GM19351 (cell line): ENCODE measurements around the gene FAM174C.
"Not testable (repeated sequence)": the region's sequence is repeated elsewhere in the genome, so short reads cannot be mapped to it uniquely, and the experiment has no call there.

Source experiments
- ATAC-seq: cut with Tn5 transposase; IDR thresholded peaks from one replicate; pipeline ENCODE4 v1.9.1; 2021; ENCODE audit warnings: mild to moderate bottlenecking, moderate library complexity; ENCODE audit not compliant: unreplicated experiment

The FAM174C gene

GRCh38 chr19:1316466-1316865 is 41.1 kb downstream of the FAM174C start:
- ATAC-seq, result no peak

DNA sequence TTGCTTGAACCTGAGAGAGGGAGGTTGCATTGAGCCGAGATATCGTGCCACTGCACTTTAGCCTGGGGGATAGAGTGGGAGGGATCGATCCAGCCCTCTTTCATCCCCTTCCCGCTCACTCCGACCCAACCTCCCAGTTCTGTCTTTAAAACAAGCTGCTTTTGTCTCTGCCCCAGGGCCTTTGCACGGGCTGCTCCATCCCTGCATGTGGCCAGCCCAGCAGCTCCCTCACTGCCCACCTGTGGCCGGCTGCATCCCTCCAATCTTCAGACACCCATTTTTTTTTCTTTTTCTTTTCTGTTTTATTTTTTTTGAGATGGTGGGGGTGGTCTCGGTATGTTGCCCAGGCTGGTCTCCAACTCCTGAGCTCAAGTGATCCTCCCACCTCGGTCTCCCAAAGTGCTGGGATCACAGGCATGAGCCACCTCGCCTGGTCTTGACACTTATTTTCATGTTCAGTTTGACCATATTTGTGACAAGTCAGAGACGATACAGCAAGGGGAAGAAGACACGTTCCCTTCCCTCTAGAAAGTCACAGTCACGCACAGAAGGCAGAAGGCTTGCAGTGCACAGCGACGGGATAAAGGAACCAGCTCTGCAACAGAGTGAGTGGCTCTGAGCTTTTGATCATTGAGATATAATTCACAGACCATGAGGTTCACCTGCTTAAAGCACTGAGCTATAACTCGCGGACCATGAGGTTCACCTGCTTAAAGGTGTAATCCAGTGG is 42.1 kb downstream of the FAM174C start:
- ATAC-seq, result no peak

DNA sequence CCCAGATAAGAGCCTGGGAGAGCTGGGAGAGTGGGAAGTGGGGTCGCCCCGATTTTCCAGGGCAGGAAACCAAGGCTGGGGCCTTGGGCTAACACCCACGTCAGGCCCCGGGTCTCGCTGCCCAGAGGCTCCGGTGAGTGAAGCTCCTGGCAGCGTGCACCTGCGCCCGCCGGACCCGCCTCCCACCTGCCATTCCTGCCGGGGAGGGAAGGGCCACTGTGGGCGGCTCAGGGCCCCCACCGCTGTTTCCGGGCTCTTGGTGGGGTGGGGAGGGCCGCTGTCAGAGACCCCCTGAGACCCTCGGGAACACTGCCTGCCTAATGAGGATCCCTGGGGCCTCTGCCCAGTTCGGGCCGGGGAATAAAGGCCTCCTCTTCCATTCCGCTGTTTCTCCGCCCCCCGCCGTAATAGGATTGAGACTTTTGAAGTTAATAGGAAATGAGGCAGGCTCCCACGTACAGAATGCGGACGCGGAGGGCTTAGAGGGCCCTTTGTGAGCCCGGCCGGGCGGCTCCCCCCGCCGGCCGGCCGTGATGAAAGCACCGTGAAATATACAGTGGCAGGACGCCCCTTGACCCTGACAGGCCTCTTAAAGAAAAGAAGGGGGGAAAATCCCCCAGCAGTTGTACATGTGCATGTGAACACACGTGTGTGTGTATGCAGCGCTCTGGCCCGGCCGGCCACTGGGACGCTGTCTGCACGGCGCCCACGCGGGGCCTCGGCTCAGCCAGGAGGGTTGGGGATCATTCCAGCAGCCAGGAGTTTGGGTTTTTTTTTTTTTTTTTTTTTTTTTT is 43.5 kb downstream of the FAM174C start:
- ATAC-seq, result no peak

GRCh38 chr19:1320282-1320650 is 44.9 kb downstream of the FAM174C start:
- ATAC-seq, result not testable (repeated sequence)

- no peak for ATAC-seq
Measured at GRCh38 chr19:1321539-1321938, 46.2 kb downstream of the FAM174C start.

- ATAC-seq, result no peak
Measured at GRCh38 chr19:1322198-1322981, 47.1 kb downstream of the FAM174C start.

DNA sequence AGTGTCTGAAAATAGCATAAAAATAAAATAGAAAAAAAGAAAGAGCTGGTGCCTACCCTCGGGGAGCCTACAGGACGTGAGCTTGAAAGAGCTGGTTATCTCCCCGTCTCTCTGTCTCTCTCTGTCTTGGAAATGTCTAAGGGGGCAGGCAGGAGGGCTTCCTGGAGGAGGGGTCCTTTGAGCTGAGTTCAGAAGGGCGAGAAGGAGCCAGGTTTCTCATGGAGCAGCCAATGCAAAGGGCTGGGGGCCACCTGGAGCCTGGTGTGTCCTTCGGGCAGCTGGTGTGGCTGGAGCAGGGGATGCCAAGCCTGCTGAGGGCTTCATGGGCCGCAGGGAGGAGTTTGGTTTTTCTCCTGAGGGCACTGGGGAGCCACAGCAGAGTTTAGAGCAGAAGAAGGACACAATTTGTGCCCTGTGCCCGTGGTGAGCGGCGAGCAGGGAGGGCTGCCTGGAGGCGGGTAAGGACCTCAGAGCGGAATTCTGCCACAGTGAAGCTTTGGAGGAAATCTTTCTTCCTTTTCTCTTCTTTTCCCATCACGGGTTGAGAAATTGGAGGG is 49.0 kb downstream of the FAM174C start:
- ATAC-seq, result no peak

DNA sequence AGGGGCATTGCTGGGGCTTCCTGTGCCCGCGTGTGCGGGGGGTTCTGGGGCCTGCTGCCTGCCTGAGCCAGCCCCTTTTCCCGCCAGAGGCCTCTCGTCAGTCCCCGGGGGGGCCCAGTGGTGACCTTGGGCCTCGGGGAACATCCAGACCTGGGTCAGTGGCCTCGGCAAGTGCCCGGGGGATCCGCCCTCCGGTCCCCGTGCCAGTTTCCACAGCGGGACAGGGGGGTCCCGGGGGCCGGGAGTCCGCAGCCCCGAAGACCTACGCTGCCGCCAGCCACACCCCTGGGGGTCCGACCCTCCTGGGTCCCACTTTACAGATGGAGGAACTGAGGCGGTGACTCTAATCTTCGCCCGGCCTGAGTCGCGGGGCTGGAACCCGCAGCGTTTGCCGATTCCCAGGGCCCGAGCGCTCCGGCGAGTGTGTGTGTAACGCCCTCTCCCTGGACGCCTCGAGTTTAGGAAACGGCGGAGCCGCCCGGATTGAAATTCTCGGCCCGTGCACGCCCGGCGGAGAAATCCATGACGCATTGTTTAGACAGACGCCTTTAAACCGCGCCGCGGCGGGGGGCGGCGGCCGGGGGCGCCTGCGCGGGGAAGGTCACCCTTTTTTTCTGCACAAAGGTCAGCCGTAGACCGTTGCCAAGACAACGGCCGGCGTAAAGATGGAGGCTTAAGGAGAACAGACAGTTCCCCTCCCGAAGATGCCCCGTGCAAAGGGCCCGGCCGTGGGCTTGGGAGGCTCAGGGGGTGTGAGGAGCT is 49.7 kb downstream of the FAM174C start:
- ATAC-seq, result no peak

- ATAC-seq, result no peak
Measured at GRCh38 chr19:1325568-1326294, 50.4 kb downstream of the FAM174C start.

GRCh38 chr19:1327125-1327524 is 51.8 kb downstream of the FAM174C start:
- no peak for ATAC-seq
